GM12878 (cell line): ENCODE data around the gene ACOT7. TPM values are rescaled to one million over a fixed set of nuclear protein-coding genes. Genes with fewer than 3 reads are reported as not detected.

Experiments
- ATAC-seq: fragments of 200-7000 bp; cut with Tn5 transposase; 3 replicates; pipeline ENCODE4 v1.9.1; 2020; ENCODE audit warnings: mild to moderate bottlenecking, moderate library complexity
- BruUV-seq: library from RNA; stranded (reverse); fragments of 400-500 nt; replicated peaks from 2 replicates; lab custom pipeline; 2021; lab: Mats Ljungman, UMichigan
- CTCF ChIA-PET: fragments of 300-600 bp; sonication (Branson Sonifier 250); formaldehyde crosslinking; extraction: SDS; loops from one replicate; lab custom pipeline; 2021; ENCODE audit warnings: inconsistent platforms; lab: Yijun Ruan, JAX
- POLR2A ChIA-PET: fragments of 350-600 bp; formaldehyde crosslinking; extraction: SDS; loops from one replicate; lab custom pipeline; 2021; ENCODE audit warnings: inconsistent platforms; lab: Charles Lee
- RAD21 ChIA-PET: fragments of 300-600 bp; sonication (Branson Sonifier 250); formaldehyde crosslinking; loops from one replicate; lab custom pipeline; 2023; ENCODE audit warnings: antibody characterized with exemption; ENCODE audit not compliant: unreplicated experiment; lab: Charles Lee
- SMC1A ChIA-PET: fragments of 300-600 bp; sonication (Branson Sonifier 250); formaldehyde crosslinking; loops from one replicate; lab custom pipeline; 2023; ENCODE audit not compliant: unreplicated experiment, uncharacterized antibody; lab: Charles Lee
- DNase-seq: peaks from one replicate; pipeline ENCODE4 v3.0.0-alpha.2; 2011; ENCODE audit warnings: low read depth, low spot score
- FAIRE-seq: peaks from 3 replicates; lab custom pipeline; 2011; peaks lifted over from hg19 to GRCh38; lab: Jason Lieb, UNC
- H2AFZ ChIP-seq: 2 replicates; pipeline ENCODE4 v1.6.0; 2011; ENCODE audit warnings: low read depth, low read length, control low read depth; ENCODE audit not compliant: control insufficient read depth
- H3K27ac ChIP-seq: 2 replicates; pipeline ENCODE4 v1.5.1; 2011; ENCODE audit warnings: control low read depth; ENCODE audit not compliant: control insufficient read depth, insufficient read depth
- H3K27me3 ChIP-seq, 2 experiments: replicated peaks in 1 of 2; 2 replicates each; pipeline versions ENCODE4 v1.6.0 to v1.6.1; 2011; ENCODE audit warnings: low read length in 1 of 2; ENCODE audit not compliant: control insufficient read depth in 2 of 2, insufficient read depth in 2 of 2
- H3K36me3 ChIP-seq, 2 experiments: 2 replicates each; pipeline ENCODE4 v1.5.1; 2011; ENCODE audit warnings: low read length in 1 of 2; ENCODE audit not compliant: control insufficient read depth in 2 of 2, insufficient read depth in 2 of 2
- H3K4me1 ChIP-seq: 2 replicates; pipeline ENCODE4 v1.6.1; 2011; ENCODE audit warnings: mild to moderate bottlenecking, low read length, moderate library complexity, mixed read lengths; ENCODE audit not compliant: control insufficient read depth, insufficient read depth
- H3K4me2 ChIP-seq: 2 replicates; pipeline ENCODE4 v1.6.0; 2011; ENCODE audit warnings: control low read depth; ENCODE audit not compliant: control insufficient read depth, insufficient read depth
- H3K4me3 ChIP-seq: fragments of 200-600 bp; sonication (generic); 2 replicates; pipeline ENCODE4 v1.5.1; 2016
- H3K79me2 ChIP-seq: 2 replicates; pipeline ENCODE4 v1.6.0; 2011; ENCODE audit warnings: low read length; ENCODE audit not compliant: control insufficient read depth, insufficient read depth
- H3K9ac ChIP-seq: 2 replicates; pipeline ENCODE4 v1.8.0; 2011; ENCODE audit warnings: low read length, control low read depth, mixed read lengths; ENCODE audit not compliant: control insufficient read depth, insufficient read depth
- H3K9me3 ChIP-seq: replicated peaks from 3 replicates; pipeline ENCODE4 v1.5.1; 2011; ENCODE audit warnings: mild to moderate bottlenecking, low read length; ENCODE audit not compliant: control insufficient read depth, insufficient read depth
- H4K20me1 ChIP-seq: 2 replicates; pipeline ENCODE4 v1.6.0; 2011; ENCODE audit not compliant: control insufficient read depth, insufficient read depth
- CHD1 ChIP-seq: IDR thresholded peaks from 2 replicates; pipeline ENCODE4 v1.6.1; 2012; ENCODE audit warnings: low read depth, low read length, improper control_type of control experiment
- EED ChIP-seq: sonication (generic); IDR thresholded peaks from 2 replicates; pipeline ENCODE4 v1.6.1; 2016; ENCODE audit warnings: antibody characterized with exemption, low read depth
- ESRRA ChIP-seq: IDR thresholded peaks from 2 replicates; pipeline ENCODE4 v1.6.1; 2012; ENCODE audit warnings: mild to moderate bottlenecking, low read length, improper control_type of control experiment
- KDM1A ChIP-seq: fragments of 200-600 bp; sonication (generic); IDR thresholded peaks from 2 replicates; pipeline ENCODE4 v1.6.1; 2016; ENCODE audit warnings: borderline replicate concordance
- KLF5 ChIP-seq: fragments of 450-650 bp; IDR thresholded peaks from 2 replicates; pipeline ENCODE4 v1.6.1; 2014; ENCODE audit warnings: mild to moderate bottlenecking; ENCODE audit not compliant: partially characterized antibody
- NFYA ChIP-seq: IDR thresholded peaks from 2 replicates; pipeline ENCODE4 v1.6.1; 2011; ENCODE audit warnings: low read depth, mild to moderate bottlenecking, low read length, improper control_type of control experiment, borderline replicate concordance
- POLR2AphosphoS5 ChIP-seq: IDR thresholded peaks from 2 replicates; pipeline ENCODE4 v1.6.1; 2011; ENCODE audit warnings: mild to moderate bottlenecking, low read length, inconsistent platforms
- RELB ChIP-seq: fragments of 450-650 bp; IDR thresholded peaks from 2 replicates; pipeline ENCODE4 v1.6.1; 2017; ENCODE audit warnings: low read depth, mild to moderate bottlenecking, moderate library complexity
- SIX5 ChIP-seq: IDR thresholded peaks from 2 replicates; pipeline ENCODE4 v1.6.1; 2011; ENCODE audit warnings: mild to moderate bottlenecking, low read depth, low read length, moderate library complexity; ENCODE audit not compliant: severe bottlenecking
- TBL1XR1 ChIP-seq: IDR thresholded peaks from 2 replicates; pipeline ENCODE4 v1.6.1; 2012; ENCODE audit warnings: low read depth, low read length, improper control_type of control experiment
- WGBS: methylation state at CpG from one replicate; pipeline ENCODE4 v1.1.6; 2016; ENCODE audit warnings: low lambda C conversion rate; ENCODE audit not compliant: insufficient replicate concordance, insufficient coverage; ENCODE audit errors: missing lambda C conversion rate; 5-methylcytosine and 5-hydroxymethylcytosine counted together
- in situ Hi-C: fragments of 300-500 bp; cut with MboI; formaldehyde crosslinking; loops from 9 replicates; pipeline ENCODE4 v1.14.3; 2018; ENCODE audit warnings: mixed read lengths
- intact Hi-C: fragments of 100-400 bp; cut with micrococcal nuclease; formaldehyde crosslinking; loops from one replicate; pipeline ENCODE4 v1.14.2; 2022; ENCODE audit not compliant: unreplicated experiment
- polyA plus RNA-seq, 11 experiments: library from polyadenylated mRNA; depleted of rRNA in 4 of 11; unstranded in 6 of 11; stranded (reverse) in 5 of 11; fragments of >200 nt; fragmentation: Nextera tagmentation in 4 of 11; fragmentation: Illumina TruSeq in 1 of 11; extraction: Ambion mirVana in 4 of 11; extraction: Trizol in 1 of 11; gene quantifications; 1 replicate in 1 of 11; 2 replicates in 10 of 11; pipeline versions ENCODE4 v1.2.1 to v1.2.3, GENCODE V29; 2011 to 2016; ENCODE audit warnings: inconsistent platforms in 2 of 11, missing spikeins in 2 of 11, low read depth in 1 of 11
- total RNA-seq, 4 experiments: library from RNA; depleted of rRNA in 3 of 4; stranded (reverse); fragments of >200 nt in 3 of 4; fragmentation: Illumina TruSeq in 1 of 4; extraction: Trizol in 1 of 4; gene quantifications; 2 replicates each; pipeline versions ENCODE4 v1.2.1 to v1.2.3, GENCODE V29; 2013 to 2021
- TF ChIP-seq, protein P1 (sequence below): fragments of 450-650 bp; formaldehyde crosslinking; IDR thresholded peaks from 2 replicates; pipeline ENCODE4 v1.5.0; 2022; ENCODE audit warnings: mild to moderate bottlenecking, missing genetic modification characterization
- TF ChIP-seq, protein P2 (sequence below): fragments of 150-350 bp; IDR thresholded peaks from 2 replicates; pipeline ENCODE4 v1.6.1; 2014; ENCODE audit warnings: mild to moderate bottlenecking, low read depth, low read length
- TF ChIP-seq, protein P3 (sequence below): fragments of 450-650 bp; IDR thresholded peaks from 2 replicates; pipeline ENCODE4 v1.6.1; 2018; ENCODE audit warnings: mild to moderate bottlenecking, low read depth, moderate library complexity; ENCODE audit not compliant: partially characterized antibody

The ACOT7 gene
- total and polyA plus RNA-seq, 10 of the 15 experiments (the other 5 are each of a cell fraction or from before 2014, with no cell fraction given): 8.9 to 206 (median 61.2) TPM

DNA sequence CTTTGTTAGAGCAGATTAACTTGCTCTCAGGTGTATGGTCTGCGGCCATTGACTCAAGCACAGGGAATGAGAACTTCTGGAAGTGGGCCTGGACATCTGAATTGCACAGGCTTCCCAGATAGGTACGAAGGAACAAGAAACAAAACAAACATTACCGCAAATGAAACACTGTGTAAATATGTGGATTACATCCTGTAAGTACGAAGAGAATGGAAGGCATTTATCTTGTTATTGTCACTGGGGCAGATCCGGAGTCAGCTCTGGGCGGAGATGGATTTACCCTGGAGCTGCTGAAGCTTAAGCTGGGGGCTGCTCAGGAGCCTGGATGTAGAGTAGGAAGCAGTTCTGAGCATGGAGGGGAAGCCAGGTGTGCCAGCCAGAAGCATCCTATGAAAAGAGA is 19.3 kb upstream of the ACOT7 start (continued):
- TF ChIP-seq EED (no peak), KLF5 (no peak), SIX5 (no peak), NFYA (no peak), KDM1A (no peak), ESRRA (no peak), POLR2AphosphoS5 (no peak)
- TF ChIP-seq, protein P1, sequence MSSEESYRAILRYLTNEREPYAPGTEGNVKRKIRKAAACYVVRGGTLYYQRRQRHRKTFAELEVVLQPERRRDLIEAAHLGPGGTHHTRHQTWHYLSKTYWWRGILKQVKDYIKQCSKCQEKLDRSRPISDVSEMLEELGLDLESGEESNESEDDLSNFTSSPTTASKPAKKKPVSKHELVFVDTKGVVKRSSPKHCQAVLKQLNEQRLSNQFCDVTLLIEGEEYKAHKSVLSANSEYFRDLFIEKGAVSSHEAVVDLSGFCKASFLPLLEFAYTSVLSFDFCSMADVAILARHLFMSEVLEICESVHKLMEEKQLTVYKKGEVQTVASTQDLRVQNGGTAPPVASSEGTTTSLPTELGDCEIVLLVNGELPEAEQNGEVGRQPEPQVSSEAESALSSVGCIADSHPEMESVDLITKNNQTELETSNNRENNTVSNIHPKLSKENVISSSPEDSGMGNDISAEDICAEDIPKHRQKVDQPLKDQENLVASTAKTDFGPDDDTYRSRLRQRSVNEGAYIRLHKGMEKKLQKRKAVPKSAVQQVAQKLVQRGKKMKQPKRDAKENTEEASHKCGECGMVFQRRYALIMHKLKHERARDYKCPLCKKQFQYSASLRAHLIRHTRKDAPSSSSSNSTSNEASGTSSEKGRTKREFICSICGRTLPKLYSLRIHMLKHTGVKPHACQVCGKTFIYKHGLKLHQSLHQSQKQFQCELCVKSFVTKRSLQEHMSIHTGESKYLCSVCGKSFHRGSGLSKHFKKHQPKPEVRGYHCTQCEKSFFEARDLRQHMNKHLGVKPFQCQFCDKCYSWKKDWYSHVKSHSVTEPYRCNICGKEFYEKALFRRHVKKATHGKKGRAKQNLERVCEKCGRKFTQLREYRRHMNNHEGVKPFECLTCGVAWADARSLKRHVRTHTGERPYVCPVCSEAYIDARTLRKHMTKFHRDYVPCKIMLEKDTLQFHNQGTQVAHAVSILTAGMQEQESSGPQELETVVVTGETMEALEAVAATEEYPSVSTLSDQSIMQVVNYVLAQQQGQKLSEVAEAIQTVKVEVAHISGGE: no peak
- TF ChIP-seq, all 136 proteins: peak for 0

- POLR2A ChIA-PET: no interaction called here
- no TSS peak for BruUV-seq
- Histone ChIP-seq H3K9ac (no peak overlapping the region), H3K9me3 (no peaks in the 10 kb centered on the region), H3K79me2 (no peaks in the 10 kb centered on the region), H4K20me1 (no peaks in the 10 kb centered on the region), H3K4me3 (no peak overlapping the region), H2AFZ (no peak overlapping the region), H3K27ac (no peak overlapping the region), H3K4me1 (peaks cover 12% of the 10 kb centered on the region), H3K36me3 (no peaks in the 10 kb centered on the region), H3K4me2 (no peak overlapping the region), H3K27me3 (no peaks in the 10 kb centered on the region)
- in situ Hi-C loops: no loop called here
- SMC1A ChIA-PET: no interaction called here
- FAIRE-seq (no peak), ATAC-seq (no peak), DNase-seq (no peak)
- intact Hi-C loops: no loop called here
- CTCF ChIA-PET: interaction anchor here (1.4 to 11.8 kb wide), 2 partner anchors 29 to 62 kb away, joined by 4 to 86 read pairs; no protein-coding TSS in a partner anchor
- RAD21 ChIA-PET: interaction anchor here (1.3 kb wide), 1 partner anchor 62 kb away, joined by 3 read pairs; no protein-coding TSS in a partner anchor
- WGBS: 60% methylated on average over 13 of the region's 13 CpGs
- TF ChIP-seq SIX5 (no peak), RELB (no peak), CHD1 (no peak), TBL1XR1 (no peak)
- TF ChIP-seq, protein P2, sequence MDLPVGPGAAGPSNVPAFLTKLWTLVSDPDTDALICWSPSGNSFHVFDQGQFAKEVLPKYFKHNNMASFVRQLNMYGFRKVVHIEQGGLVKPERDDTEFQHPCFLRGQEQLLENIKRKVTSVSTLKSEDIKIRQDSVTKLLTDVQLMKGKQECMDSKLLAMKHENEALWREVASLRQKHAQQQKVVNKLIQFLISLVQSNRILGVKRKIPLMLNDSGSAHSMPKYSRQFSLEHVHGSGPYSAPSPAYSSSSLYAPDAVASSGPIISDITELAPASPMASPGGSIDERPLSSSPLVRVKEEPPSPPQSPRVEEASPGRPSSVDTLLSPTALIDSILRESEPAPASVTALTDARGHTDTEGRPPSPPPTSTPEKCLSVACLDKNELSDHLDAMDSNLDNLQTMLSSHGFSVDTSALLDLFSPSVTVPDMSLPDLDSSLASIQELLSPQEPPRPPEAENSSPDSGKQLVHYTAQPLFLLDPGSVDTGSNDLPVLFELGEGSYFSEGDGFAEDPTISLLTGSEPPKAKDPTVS: no peak
- TF ChIP-seq, protein P3, sequence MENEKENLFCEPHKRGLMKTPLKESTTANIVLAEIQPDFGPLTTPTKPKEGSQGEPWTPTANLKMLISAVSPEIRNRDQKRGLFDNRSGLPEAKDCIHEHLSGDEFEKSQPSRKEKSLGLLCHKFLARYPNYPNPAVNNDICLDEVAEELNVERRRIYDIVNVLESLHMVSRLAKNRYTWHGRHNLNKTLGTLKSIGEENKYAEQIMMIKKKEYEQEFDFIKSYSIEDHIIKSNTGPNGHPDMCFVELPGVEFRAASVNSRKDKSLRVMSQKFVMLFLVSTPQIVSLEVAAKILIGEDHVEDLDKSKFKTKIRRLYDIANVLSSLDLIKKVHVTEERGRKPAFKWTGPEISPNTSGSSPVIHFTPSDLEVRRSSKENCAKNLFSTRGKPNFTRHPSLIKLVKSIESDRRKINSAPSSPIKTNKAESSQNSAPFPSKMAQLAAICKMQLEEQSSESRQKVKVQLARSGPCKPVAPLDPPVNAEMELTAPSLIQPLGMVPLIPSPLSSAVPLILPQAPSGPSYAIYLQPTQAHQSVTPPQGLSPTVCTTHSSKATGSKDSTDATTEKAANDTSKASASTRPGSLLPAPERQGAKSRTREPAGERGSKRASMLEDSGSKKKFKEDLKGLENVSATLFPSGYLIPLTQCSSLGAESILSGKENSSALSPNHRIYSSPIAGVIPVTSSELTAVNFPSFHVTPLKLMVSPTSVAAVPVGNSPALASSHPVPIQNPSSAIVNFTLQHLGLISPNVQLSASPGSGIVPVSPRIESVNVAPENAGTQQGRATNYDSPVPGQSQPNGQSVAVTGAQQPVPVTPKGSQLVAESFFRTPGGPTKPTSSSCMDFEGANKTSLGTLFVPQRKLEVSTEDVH: no peak
Measured at GRCh38 chr1:6410248-6410893, 16.8 kb upstream of the ACOT7 start.
